Right renal pelvis (tissue), 4 donors: ENCODE measurements around the gene DELE1. TPM values are rescaled to one million over a fixed set of nuclear protein-coding genes. Genes with fewer than 3 reads are reported as not detected.

Experiments used
- DNase-seq, 4 donors: peaks; one replicate each; pipeline ENCODE4 v3.0.0-alpha.2; 2013; ENCODE audit warnings: low read depth in 4 of 4, low spot score in 3 of 4, missing footprints in 1 of 4
- polyA plus RNA-seq, 4 donors: library from polyadenylated mRNA; unstranded; fragments of 120-200 nt; gene quantifications; one replicate each; pipeline ENCODE4 v1.2.1, GENCODE V29; 2013; ENCODE audit not compliant: insufficient read length in 4 of 4

DELE1 gene
- polyA plus RNA-seq, 4 donors: 101 to 126 (median 117) TPM

DNA sequence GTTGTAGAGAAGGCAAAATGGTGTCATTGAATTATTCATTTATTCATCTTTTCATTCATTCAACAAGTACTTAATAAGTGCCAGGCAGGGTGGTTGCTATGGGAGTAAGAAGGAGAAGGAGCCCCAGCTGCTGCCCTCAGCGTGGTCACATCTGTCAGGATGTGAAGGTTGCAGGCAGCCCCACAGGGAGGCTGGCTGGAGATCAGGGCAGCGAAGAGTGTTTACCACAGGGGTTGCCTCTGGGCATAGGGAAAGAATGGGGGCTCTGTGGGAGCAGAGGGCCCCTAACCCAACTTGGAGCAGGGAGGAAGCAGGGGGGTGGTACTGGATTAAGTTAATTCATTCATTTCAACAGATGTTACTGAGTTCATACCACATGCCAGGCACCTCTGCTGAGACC lies 28.3 kb downstream of the DELE1 start:
- DNase-seq: no peak

- no peak for DNase-seq
Observed at GRCh38 chr5:141954194-141954593, 30.5 kb downstream of the DELE1 start.

- no peak for DNase-seq
Observed at GRCh38 chr5:141957367-141957996, 33.8 kb downstream of the DELE1 start.

DNA sequence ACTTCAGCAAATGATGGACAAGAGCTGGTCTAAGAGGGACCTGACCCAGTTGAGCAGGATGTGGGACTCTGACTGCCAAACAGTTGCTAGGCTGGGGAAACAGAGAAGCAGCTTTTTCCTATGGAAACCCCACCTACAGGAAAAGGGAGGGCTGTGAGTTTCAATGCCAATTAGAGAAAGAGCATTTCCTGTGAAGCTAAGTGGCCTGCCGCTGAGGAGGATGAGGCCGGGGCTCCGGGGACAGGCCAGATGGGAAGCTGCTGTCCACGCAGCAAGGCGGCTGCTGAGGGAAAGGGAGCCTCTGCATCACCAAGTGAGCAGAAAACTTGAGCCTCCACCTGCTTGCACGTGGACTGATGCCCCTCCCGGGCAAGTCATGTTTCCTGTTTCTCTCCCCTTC lies 34.4 kb downstream of the DELE1 start, which contains the start of gene PCDH12:
Gene PCDH12, minus strand, starts transcription at position 90 of the 400 bp plus-strand sequence. CDS start 351 bp downstream, outside the sequence.
- DNase-seq: peak in 2 of 4 donors; percentile 60 to 66

- no peak for DNase-seq
Observed at GRCh38 chr5:141958546-141959172, 35.0 kb downstream of the DELE1 start.

DNA sequence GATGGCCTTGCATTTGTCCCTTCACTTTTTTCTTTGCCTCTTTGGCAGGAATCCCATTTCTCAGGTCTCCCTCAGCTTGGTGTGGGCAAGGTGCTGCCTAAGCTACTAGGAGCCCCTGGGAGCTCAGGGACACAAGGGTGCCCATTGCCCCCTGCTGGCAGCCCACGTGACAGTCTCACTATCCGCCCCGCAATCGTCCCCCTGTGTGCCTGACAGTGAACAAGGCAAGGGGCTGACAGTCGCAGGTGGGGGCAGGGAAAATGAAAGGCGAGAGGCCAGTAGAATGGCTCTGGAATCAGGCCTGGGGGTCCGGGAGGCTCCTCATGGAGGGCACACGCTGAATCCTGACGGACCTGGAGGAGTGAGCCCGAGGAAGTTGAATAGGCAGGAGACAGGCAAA lies 36.3 kb downstream of the DELE1 start:
- DNase-seq: no peak

DNA sequence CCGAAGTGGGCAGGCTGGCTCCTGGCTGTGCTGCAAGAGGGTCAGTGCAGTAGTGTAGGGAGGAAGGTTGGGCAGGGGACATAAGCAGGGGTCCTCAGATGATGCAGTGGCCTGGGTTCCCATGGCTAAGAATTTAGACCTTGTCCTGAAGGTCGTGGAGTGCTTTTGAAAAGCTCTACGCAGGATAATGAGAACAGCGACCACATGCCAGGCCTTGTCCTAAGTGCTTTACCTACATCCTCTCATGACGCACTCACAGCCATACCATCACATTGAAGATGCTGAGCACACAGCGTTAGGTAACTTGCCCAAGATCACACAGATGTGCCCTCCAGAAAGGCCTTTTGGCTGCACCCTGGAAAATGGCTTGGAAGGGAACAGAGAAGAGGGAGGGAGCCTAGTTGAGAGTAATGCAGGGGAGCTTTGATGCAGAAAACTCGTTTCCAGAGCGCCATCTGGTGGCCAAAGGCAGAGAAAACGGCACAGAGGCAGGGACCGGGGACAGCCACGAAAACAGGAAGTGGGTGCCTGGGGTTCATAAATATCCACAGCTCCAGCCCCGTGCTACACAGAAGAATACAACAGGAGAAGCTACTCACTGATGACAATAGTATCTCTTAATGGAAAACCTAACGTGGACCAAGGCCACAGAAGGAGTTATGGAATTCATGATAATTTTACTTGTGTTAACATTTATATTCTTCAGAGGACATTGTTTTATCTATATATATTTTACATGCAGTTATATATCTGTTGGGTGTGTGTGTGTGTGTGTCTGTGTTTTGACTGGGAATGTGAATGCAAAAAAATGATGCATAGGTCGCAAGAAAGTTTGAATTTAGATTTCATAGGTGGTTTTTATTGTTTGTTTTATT lies 37.0 kb downstream of the DELE1 start:
- DNase-seq: peak; percentile 85 to 88 (median 87)

- no peak for DNase-seq
Observed at GRCh38 chr5:141961466-141961865, 37.8 kb downstream of the DELE1 start.

- no peak for DNase-seq
Observed at GRCh38 chr5:141963701-141964100, 40.0 kb downstream of the DELE1 start.

DNA sequence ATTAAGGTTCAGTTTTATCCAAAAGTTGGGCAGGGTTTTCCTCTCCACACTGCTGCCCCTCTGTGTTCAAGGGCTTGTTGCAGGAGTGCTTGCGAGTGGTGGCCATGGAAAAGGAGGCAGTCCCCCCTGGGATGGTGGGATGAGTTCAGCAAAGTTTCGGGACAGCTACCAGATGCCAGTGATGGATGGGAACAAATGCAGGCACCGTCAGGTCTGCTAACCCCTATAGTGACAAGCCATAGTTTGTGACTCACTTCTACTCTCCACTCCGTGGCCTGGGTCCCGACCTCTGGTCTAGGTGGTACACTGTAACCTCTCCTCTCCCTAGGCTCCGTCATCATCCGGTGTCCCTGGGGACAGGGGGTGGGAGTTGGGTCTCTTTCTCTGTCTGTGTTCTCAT lies 41.4 kb downstream of the DELE1 start:
- DNase-seq: no peak

GRCh38 chr5:141966275-141966962 lies 42.7 kb downstream of the DELE1 start:
- no peak for DNase-seq

DNA sequence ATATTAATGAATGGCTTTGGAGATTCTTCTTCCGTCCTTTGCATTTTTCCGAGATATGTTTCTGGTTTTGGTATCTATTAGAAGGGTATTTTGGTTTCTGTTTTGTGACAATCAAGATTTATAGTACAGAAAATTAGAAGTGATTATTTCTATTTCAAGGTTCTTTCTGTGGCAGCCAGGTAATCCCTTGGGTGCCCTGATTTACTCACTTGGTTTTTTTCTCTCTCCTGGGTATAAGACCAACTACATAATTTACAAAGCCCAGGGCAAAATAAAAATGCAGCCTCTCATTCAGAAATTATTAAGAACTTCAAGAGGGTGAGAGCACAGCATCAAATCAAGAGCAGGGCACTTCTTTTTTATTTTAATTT lies 43.3 kb downstream of the DELE1 start:
- no peak for DNase-seq

DNA sequence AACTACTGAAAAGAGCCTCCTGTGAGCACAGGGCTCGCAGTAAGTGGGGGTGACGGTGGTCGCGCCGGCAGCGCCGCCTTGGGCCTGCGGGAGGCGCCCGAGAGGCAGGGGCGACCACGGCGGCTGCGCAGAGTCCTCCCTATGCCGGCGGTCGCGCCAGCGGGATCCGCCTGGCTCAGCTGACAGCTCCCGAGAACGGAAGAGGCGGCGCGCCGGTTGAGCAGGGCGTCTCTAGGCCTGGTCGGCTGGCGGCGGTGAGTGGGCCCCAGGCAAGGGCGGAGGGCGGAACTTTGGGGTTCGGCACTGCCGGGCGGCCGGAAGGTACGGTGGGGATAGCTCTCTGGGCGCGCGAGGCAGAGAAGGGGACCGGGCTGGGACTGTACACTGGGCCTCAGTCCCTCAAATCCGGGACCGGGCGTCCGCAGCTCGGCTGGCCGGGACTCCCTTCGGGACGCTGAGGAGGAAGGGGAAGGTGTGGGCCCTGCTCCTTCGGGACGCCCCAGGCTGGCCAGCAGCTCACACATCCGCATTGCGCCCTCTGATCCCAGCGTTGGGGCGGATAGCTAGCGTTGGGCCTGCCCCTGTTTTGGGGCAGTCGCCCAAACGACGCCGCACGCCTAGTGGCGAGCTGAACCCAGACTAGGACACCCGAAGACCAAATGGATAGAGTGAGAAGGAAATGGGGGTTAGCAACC lies 45.4 kb downstream of the DELE1 start, which contains the start of gene RNF14:
Gene RNF14, plus strand, starts transcription at position 192 of the 695 bp plus-strand sequence. CDS start 4,484 bp downstream, outside the sequence.
- DNase-seq: peak; percentile 85 to 87 (median 86)

GRCh38 chr5:141969783-141970771 lies 46.4 kb downstream of the DELE1 start:
- no peak for DNase-seq

DNA sequence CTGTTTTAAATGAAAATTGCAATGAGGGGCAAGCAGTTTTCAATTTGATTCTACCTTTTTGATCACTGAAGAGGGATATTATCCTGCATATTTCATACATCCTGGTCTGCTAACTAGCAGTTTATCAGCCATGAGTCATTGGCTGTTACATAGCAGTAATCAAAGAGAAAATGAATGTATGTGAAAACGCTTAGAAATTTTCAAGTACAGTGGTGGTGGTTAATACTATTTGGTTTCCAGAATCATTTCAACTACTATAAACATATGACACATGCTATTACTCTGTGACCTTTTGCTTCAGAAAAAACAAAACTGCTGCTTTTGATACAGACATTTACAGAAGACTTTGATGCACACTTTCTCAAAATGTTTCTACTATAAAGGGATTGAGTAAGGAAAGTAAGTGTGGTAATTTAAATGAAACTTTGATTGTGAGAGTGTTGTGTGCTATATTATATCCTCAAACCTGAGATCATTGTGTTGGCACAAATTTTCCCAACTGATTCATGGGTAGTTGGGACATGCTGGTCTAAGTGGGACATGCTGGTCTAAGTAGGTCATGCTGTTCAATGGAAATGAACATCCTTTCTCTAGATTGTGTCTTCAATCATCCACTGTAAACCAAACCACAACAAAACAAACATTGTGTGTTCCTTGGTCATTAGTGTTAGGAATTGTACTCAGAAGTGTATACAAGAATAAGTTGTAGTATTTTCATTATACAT lies 50.4 kb downstream of the DELE1 start:
- no peak for DNase-seq

DNA sequence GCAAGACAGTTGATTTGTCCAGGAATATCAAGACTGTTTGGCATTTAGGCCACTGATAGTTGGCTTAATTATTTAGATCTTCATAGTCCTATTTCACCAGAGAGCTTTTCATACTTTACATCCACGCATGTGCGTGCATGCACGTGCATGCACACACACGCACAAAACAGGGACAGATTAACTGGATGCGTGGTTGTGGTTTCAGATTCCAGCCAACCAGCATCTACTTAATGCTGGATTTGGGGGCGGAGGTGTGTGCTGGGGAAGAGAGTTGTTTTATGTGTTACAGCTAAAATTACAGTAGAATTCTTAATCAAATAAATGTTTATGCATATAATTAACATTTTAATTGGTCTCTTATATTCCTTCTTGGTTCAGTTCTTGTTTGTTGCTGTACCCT lies 52.5 kb downstream of the DELE1 start:
- DNase-seq: no peak

DNA sequence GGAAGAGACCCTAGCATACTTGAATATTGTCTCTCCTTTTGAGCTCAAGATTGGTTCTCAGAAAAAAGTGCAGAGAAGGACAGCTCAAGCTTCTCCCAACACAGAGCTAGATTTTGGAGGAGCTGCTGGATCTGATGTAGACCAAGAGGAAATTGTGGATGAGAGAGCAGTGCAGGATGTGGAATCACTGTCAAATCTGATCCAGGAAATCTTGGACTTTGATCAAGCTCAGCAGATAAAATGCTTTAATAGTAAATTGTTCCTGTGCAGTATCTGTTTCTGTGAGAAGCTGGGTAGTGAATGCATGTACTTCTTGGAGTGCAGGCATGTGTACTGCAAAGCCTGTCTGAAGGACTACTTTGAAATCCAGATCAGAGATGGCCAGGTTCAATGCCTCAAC lies 54.7 kb downstream of the DELE1 start:
- no peak for DNase-seq

- DNase-seq: no peak
Observed at GRCh38 chr5:141982626-141983025, 59.0 kb downstream of the DELE1 start.
